ENCODE measurements around the gene PIK3AP1.

Gene PIK3AP1

DNA sequence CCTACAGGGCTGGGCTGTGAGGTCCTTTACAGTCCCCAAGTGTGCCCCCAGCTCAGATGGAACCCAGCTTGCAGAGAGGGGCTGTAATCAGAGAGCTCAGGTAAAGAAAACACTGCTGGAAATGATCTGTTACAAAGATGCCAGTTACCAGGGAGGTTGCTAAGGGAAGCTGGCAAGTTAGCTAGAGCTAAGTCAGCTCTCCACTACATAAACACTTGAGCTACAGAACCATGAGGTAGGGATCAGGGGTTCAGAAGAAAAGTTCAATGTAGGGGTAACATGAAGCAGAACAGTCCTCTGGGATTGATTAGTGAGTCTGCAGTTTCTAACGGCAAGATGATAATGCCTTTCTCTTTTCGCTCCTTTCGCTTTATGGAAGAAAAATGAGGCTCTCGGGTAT lies 80.4 kb downstream of the PIK3AP1 start:
- DNase-seq: no peak

DNA sequence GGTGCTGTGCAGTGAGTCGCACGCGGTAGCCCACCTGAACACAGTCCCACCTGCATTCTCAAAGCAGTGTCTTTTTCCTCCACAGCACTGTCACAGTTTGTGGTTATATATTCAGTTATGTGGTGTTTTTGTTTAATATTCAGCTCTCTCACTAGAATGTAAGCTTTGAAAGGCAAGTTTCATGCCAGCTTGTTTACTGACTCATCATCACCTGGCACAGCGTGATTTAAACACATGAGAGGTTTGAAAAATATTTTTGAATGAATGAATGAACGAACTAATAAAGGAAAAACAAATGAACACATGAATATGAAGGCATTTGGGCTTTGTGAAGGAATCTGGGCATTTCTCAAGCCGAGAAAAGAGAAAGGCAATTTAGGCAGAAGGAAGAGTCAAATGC lies 81.6 kb downstream of the PIK3AP1 start:
- no peak for DNase-seq

DNA sequence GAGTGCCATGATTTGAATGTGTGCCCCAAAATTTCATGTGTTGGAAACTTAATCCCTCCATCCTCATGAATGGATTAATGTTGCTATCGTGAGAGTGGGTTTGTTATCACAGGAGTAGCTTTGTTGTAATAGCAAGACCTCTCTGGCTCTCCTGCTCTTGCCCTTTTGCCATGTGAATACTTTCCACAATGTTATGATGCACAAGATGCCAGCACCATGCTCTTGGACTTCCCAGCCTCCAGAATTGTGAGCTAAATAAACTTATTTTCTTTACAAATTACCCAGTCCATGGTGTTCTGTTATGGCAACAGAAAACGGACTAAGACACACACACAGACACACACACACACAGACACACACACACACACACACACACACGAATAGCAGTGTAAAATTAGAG lies 82.2 kb downstream of the PIK3AP1 start:
- no peak for DNase-seq

DNA sequence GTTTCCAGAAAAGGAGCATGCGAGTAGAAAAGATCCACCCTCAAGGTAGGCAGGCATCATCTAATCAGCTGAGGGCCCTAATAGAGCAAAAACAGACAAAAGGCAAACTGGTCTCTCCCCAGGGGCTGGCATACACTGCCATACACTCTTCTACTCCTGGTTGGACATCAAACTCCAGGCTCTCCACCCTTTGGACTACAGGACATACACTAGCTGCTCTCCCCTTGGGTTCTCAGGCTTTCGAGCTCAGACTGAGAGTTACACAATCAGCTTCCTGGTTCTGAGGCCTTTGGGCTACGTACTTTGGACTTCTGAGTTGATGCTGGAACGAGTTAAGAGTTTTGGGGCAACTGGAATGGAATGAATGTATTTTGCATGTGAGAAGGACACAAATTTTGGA lies 82.6 kb downstream of the PIK3AP1 start:
- DNase-seq: no peak

DNA sequence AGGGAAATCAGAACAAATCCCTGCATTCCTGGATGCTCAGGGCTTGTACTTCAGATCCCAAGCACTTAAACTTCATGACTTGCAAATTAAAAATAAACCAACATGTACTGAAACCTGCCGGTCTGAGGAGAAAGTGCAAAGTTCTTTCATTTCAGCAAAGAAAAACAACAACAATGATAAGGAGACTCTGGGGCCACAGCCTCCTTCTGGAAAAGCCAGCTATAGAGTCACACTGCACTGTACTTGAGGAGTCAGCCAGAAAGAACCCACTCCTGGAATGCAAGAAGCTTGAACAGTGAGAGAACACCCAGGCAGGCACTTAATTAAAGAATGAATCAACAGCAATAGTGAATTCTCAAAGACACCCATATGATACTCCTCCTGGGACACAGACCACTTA lies 83.8 kb downstream of the PIK3AP1 start:
- no peak for DNase-seq

DNA sequence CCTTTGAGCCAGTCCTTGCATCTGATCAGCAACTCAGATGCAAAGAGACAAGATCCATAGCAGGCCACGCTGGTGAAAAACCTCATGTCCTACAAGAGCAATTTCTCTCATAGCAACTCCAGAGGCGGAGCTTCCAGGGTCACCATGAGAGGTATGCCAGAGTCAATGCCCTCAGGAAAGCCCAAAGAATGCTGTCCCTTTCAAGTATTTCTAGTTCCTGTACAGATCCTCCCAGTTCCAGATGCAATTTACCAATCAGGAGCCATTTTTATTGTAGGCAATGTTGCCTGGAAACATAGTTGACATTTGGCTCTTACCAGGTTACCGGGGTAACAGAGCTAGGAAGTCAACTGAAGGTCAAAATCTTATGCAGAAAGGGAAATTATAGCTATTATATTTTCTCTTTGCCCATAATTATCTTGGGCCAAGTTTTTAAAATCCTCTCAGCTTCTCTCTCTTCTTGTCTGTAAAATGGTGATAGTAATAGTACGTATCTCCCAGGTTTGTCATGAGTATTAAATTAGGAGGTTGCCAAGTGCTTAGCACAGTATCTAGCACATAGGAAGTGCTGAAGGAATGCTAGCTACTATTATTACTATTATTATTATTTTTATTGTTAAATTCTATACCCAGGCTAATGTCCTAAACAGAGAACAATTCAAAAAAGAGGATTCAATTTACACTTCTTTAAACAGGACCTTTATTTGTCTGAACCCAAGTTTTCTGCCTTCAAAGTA lies 87.2 kb downstream of the PIK3AP1 start:
- DNase-seq: no peak

DNA sequence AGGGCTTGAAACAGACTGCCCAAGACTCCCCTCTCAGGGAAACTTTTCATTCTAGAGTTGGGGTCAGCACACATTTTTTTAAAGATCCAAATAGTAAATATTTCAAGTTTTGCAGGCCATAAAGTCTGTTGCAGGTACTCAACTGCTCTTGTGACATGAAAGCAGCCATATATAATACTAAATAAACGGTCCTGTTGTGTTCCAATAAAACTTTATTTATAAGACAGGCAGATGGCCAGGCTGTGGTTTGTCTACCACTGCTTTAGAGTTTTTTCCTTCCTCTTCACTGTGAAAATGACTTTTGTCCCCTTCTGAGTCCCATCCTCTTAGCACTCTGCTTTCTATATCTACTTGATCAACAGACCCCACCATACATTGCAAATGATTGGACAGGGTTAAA lies 93.0 kb downstream of the PIK3AP1 start:
- DNase-seq: no peak

DNA sequence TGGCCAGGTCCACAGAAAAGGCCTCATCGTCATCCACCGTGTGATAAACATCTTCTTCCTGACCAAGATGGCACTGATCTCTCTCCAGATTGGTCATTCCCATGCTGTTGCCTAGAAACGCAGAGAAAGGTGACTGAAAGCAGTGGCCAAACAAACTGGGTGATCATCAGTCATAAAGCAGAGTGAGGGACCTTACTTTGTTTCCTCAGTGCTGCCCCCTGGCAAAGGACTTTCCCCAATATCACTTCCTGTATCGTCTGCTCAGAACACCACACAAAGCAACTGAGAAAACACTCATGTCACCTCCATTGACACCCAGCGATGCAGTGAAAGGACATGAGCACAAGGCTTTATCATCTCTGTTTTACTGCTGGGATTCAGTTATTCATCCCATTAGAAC lies 93.5 kb downstream of the PIK3AP1 start:
- DNase-seq: peak; percentile 25

DNA sequence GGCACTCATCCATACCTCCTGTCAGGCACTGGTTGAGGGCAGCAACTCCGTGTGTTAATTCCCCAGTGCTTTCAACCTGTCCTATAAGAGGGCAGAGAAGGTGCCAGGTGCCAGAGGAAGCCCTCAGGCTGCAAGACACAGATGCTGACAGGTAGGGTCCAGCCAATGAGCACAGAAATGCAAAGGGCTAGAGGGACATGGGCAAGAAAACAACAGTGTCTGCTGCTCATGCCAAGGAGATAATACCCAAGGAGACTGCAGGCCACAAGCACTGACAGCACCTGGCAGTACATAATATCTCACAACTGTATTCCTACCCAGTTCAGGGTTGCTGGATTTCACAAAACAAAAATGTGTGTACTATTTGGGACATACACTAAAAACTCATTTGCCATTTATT lies 95.1 kb downstream of the PIK3AP1 start:
- DNase-seq: no peak

DNA sequence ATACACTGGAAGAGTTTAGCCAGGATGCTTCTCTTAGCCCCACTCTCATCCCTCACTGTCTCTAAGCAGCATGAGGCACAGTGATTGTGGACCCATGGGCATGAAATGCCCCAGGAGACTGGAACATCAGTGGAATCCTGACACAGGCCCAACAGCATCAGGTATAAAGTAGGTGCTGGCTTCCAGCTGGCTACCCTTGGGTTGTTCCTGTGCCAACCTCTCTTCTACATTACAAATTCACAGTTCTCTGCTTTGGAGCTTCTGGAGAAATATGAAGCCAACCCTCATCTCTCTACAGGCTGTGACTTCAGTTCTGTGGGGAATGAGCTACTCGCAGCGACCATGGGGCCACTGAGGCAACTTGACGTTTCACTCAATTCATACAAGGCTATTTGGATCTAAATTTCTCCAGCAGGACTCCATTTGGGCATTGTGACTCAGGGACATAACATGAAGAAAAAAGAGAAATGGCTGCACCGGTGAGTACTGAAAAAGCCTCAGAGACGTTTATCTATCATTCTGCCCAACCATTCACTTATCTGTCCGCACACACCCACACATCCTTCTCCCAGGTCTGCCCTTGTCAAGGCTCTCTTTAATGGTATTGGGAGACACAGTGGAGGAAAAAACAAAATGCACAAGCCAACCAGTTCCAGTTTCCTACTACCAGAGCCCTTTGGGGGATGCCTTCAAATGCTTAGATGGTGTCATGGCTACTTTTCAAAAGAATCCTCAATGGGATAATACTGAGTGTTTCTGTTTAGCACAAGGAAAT lies 98.1 kb downstream of the PIK3AP1 start:
- no peak for DNase-seq

DNA sequence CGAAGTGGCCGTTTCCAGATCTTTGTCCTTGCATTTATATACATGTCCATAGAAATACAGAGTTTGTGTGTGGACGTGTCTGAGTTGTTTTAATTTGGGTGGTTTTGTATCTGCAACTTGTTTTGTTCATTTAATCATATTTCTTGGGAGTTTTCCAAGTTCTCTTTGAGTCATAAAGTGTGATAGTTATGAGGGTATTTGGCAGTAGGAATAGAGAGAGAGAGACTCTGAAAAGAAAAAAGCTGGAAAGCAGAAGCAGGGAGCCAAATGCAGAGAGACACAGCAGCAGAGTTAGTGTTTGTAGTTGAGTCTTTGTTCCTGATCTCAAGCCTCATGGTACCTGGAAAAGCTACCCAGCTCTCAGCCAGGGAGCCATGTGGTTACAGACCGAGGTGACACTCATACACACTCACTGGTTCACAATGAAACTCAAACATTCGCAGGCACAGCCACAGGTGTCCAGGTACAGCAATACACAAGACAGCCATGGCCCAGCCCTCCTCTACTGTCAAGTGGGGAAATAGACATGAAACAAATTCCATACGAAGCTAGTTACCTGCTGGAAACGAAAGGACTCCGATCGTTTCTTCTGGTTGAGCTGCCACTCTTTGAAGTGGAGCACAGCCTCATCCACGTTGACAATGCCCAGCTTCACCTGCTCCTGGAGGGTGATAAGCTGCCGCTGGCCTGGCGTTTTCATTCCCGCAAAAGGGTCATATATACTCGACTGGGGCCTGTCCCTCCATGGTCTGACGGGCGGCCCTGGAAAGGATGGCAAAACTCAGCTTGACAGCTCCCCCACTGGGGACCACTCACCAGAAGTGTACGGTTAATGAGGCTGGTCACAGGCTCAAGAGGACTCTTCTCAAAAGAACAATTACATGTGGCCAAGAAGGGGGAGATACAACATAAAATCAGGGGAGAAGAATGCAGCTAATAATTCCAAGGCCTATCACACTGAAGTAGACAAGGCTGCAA lies 100.2 kb downstream of the PIK3AP1 start:
- DNase-seq: no peak

DNA sequence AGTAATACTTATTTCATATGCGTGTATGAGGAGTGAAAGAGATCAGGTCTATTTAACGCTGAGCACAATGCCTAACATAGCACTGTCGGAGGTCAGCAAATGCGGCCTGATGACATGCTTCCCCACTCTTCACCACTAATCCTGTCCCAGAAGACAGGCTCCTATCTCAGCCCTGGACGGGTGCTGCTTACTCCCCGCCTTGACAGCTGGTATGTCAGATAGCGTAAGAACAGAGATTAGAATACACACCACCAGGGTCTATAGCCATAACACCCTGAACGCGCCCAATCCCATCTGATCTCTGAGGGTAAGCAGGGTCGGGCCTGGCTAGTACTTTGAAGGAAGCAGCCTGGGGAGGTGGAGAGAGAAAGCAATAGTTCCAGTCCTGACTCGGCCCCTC lies 101.2 kb downstream of the PIK3AP1 start:
- no peak for DNase-seq

DNA sequence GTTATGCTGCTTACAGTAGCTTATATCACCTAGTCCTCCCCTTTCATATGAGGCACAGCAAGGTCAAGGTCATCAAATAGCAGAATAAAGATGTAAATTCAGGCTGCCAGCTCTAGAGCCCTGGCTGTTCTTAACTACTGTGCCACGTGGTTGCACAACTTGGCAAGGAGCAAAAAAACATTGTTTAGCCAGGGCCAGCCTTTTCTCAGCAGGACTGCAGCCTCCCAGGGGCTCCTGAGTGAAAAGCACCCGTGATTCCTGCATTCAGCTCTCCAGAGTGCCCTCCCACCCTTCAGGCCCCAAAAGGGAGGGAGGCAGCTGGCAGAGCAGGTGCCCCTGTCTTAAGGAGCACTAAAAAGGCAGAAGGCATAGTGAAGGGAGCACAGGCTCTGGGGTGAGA lies 101.7 kb downstream of the PIK3AP1 start:
- DNase-seq: no peak

DNA sequence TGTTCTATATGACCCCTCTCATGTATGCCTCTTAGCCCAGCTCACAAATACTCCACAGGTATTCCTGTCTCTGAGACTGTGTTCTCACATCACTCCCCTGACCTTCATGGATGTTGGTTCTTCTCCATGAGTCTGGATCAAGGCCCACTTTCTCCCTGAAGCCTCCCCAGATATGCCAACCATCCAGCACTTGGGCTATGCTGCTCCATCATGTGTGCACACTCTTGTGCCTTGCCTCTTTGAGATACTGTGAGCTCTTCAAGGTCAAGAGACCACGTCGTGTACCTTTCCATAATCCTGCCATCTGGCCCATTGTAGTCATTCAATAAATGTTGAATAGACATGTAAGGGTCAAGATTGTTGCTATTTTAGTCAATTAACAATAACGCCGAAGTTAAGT lies 103.4 kb downstream of the PIK3AP1 start:
- no peak for DNase-seq

DNA sequence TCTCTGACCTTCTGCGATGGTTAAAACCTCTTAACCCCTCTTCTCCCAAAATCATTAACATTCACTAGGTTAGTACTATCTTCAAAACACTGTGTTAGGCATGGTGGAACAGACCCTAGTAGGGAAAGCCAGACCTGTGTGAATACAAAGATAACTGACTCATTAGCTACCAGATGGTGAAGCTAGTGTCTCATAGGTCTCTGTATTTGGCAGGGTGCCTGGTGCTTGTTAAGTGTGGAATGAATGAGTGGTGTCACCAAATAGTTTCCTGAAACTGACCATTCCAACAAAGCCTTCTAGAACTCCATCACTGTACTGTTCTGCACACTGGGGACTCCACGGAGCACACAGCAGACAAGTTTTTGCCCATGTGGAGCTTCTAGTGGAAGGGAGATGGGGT lies 105.8 kb downstream of the PIK3AP1 start:
- no peak for DNase-seq

DNA sequence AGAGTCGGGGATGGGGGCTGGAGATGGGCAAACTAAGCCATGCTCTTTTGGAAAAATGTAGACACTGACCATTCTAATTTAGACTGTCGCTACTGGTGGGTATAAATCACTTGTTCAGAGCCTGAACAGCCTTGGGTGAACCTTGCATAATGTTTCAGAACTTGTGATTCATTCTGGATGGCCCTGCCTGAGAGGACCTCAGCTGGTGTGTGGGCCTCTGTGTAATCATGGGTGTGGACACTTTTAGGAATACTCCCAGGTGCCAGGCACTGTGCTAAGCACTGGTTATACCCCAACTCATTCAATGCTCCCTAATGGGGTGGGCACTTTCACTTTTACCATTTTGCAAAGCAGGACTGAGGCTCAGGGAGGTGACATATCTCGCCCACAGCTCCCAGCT lies 106.7 kb downstream of the PIK3AP1 start:
- no peak for DNase-seq

DNA sequence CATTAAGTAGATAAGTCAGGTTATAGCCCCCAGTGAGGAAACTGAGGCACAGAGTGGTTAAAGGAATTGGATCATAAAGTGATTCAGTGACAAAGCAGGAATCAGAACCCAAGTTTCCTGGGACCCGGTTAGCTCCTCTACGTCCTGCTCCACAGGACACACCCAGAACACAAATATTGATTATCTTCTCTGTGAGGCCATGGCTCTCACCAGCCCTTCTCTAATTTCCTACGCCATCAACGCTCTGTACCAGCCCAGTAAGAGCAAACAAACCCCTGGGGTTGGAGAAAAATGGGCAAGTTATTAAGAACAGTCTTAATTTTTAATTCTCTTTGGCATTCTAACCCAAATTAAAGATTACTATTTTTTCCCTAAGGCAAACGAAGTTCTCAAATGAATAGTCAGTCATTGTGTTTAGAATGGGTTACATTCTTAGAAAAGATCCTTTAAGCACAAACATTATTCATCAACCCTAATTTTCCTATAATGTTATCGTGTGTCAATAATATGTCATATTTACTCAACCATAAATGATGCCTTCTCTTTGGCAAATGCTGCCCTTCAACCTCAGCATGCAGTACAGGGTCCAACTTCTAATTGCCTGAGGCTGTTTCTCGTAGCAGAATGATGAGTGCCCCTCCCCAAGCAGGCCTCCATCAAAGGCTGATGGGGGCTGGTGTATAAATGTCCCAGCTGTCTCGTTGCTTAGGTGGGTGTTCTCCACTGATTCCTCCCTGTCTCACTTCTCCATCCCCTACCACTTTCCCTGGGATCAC lies 108.1 kb downstream of the PIK3AP1 start:
- no peak for DNase-seq

DNA sequence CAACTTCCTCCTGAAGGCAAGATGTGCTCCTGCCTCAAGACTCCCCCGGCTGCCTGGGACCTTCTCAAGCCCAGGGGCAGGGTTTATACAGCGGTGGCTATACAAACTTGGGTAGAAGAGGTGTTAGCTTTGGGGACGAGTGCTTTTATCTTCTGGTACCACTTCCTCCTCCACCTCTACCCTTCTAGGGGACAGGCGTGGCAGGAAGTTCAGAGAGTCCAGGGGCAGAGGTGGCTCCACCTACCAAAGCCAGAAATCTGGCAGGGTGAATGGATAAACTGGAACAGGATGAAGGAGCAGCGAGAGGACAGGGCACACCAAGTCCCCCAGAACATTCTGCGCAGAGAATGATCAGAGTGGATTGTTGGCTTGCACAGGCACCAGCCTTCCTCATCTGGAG lies 109.5 kb downstream of the PIK3AP1 start:
- DNase-seq: peak; percentile 8

DNA sequence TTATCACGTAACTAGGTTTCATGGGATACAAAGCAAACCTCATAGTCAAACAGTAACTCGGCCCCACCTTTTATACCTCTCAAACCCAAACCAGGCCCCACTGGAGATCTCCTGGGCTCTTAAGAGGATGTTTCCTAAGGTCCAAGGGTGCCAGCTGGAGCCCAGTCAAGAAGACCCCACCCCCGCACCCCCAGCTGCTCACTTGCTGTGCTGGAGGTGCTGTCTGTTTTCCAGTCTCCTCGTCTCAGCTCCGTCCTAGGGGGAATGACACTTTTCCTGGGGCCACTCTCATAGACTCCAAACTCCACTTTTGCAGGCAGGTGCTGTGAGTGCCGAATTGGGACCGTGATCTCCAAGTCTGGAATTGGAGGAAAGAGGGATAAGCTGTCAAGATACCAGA lies 110.8 kb downstream of the PIK3AP1 start:
- DNase-seq: no peak

DNA sequence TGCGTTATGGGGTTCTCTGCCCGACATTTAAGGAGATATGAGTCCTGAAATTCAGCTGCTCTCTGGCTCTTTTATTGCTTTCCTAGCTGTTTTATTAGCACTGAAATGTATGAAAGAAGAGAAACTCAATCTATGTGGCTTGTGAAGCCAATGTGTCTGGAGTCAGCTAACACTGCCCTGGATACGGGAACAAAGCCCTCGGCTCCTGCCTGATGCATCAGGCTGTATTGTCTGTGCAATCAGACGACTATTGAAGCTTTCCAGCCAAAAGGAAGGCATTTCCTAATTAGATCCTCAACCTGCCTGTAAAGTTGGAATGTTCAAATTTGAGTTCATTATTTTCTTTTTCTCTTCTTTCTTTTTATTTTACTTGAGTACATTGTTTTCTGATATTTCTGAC lies 111.5 kb downstream of the PIK3AP1 start:
- no peak for DNase-seq

DNA sequence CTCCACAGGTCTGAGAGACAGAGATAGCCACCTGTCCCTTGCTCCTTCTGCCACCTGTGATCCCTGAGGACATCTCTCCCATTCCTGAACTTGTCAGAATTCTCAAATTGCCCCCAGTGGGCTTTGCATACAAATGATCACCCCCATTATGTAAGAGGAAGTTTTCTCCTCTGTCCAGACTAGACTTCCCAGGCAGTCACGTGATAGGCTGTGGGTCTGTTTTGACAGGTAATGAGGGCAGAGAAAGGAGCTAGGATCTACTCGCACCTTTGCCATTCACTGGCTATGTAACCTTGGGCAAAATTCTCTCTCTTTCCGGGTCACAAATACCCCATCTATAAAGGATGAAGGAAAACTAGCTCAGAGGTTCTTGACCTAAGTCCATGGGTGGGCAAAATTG lies 112.1 kb downstream of the PIK3AP1 start:
- DNase-seq: no peak

DNA sequence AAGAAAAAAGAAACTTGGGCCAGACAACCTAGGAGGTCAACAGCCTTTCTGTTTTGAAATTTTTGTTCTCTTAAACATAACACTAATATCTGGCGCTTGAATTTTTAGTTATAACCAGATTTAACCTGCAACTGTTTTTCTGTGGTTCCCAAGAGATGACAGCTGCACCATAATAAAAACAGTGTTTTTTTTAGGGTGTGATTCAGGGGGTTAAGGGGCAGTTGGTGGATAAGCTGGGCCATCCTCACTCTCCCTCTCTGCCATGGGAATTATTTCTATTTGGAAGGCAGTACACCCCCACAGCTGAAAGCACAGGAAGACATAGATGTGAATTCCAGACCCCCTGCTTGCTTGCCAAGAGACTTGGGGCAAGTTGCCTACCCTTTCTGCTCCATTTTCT lies 113.4 kb downstream of the PIK3AP1 start:
- no peak for DNase-seq

DNA sequence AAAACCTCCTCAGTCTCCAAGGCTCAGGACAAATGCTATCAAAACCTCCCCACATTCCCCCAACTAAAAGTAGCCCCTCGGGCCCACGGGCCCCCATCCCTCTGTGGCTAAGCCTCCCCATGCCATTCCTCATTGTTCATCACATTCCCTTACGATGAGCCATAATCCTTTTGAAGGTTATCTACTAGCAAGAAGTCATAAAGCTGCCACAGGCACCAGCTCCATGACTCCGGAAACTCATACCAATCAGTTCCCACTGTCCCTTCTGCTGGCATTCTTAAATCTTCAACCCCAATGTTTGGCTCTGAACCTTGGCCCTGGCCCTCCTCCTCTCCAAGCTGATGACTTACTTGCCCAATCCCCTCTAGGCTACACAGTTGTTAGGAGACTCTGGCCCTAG lies 114.1 kb downstream of the PIK3AP1 start:
- no peak for DNase-seq

All from CD4-positive, alpha-beta T cell treated with Interleukin-10 for 1 hour (primary cell).